ENCODE measurements around the gene PRKCA. TPM values are rescaled to one million over a fixed set of nuclear protein-coding genes. Genes with fewer than 3 reads are reported as not detected.
"Not testable (repeated sequence)": the region's sequence is repeated elsewhere in the genome, so short reads cannot be mapped to it uniquely, and the experiment has no call there.

Gene PRKCA
- total RNA-seq, 1 experiment from 2014 or later = 28.6 TPM

DNA sequence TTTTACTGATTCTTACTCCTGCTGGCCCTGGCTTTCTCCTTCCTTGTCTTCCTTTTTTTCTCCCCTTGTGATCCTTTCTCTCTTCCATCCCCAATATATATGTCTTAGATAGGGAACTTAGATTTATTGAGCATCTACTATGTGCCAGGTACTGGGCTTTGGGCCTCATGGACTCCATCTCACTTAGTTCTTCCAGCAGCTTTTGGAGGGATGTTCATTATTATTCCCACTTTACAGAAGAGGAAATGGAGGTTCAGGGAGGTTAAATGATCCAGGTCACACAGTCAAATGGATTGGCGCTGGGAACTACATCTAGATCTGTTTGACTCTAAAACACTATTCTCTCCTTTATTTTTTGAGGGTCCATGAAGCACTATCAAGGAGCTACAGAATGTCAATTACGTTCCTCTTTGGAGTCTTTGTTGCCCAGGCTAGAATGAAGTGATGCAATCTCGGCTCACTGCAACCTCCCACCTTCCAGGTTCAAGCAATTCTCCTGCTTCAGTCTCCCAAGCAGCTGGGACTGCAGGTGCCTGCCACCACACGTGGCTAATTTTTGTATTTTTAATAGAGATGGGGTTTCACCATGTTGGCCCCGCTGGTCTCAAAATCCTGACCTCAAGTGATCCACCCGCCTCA lies 19.0 kb upstream of the PRKCA start:
- in situ Hi-C loops (cut with HindIII; ENCODE audit: low pct_unique_long_range_greater_than_20kb, low sequenced_read_pairs) = no loop called here

DNA sequence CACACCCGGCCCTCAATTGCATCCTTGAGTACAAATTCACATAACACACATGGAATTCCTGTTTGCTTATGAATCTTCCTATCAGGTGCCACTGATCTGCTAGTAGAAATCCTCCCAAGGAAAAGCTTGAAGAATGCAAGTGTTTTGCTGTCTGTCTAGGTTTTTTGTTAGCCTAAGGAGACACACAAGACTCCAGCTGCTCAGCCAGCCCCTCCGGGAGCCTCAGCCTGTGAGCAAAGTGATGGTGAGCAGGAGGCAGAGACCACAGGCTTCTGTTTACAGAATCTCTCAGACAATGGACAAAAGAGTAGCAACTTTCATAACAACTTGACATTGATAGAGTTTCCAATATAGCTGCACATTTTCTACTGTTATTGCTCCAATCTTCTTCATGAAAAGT lies 18.4 kb upstream of the PRKCA start:
- no peak for DNase-seq (ENCODE audit: low read depth)
- in situ Hi-C loops (cut with HindIII; ENCODE audit: low pct_unique_long_range_greater_than_20kb, low sequenced_read_pairs) = no loop called here

More for the DNA sequence above, 19.0 kb upstream of the PRKCA start:
- DNase-seq (ENCODE audit: low read depth) = no peak

DNA sequence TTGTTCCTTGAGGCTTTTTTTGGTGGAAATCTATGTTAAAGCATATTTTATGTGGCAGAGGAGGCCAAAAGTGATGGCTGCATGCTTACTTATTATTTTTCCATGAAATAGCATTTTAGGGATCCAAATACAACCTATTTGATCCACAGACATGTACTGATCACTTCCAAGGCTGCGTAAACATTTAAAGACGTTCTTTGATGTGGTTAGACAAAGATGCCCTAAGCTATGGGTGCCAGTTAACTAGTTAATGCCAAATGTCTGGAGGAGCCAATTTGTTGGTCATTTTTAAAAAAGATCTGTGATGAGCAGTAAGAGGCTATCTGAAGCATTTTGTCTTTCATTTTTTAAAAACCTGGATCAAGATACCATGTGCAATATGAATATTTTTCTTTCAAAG lies 17.3 kb upstream of the PRKCA start:
- in situ Hi-C loops (cut with HindIII; ENCODE audit: low pct_unique_long_range_greater_than_20kb, low sequenced_read_pairs) = no loop called here
- no peak for DNase-seq (ENCODE audit: low read depth)

DNA sequence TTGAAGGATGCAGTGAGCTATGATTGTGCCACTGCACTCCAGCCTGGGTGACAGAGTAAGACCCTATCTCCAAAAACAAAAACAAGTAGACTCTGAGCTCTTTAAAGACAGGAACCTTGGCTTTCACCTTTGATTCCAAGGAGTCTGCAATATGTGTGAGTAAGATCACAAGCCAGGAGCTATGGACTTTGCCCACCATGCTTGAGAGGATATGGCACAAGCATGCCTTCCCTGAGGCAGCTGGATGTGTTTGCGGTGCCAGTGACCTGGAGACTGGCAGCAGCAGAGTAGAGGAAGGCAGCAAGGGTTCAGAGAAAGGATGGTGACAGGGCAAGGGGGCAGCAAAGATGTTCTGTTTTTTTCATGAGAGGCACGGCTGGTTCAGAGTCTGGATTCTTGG lies 14.5 kb upstream of the PRKCA start:
- peak; percentile 85 for DNase-seq (ENCODE audit: low read depth)
- in situ Hi-C loops (cut with HindIII; ENCODE audit: low pct_unique_long_range_greater_than_20kb, low sequenced_read_pairs) = no loop called here

DNA sequence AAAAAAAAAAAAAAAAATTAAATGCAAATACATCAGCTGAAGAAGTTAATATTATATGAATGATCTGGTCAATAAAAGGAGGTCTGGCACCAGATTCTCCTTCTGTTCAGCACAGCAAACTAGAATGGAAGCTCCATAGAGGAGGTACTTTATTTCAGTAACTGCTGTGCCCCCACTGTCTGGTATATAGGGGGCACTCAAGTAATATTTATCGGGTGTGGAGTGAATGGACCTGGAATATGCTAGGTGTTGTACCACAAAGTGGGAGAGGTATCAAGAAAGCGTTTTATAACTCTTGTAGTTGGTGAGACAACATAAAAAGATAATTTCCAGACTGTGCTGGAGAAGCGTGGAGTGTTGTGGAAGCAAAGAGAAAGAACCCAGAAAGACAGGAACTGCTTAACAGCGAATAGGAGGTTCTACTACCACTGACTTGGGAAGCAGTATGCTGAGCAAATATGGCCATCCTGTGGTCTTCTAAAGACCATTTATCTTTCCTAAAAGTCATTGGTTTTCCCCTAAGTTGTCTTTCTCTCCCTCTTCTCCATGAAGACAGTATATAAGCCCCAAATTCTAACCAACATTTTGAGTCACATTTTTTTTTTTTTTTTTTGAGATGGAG lies 12.2 kb upstream of the PRKCA start:
- no peak for DNase-seq (ENCODE audit: low read depth)
- in situ Hi-C loops (cut with HindIII; ENCODE audit: low pct_unique_long_range_greater_than_20kb, low sequenced_read_pairs) = no loop called here

DNA sequence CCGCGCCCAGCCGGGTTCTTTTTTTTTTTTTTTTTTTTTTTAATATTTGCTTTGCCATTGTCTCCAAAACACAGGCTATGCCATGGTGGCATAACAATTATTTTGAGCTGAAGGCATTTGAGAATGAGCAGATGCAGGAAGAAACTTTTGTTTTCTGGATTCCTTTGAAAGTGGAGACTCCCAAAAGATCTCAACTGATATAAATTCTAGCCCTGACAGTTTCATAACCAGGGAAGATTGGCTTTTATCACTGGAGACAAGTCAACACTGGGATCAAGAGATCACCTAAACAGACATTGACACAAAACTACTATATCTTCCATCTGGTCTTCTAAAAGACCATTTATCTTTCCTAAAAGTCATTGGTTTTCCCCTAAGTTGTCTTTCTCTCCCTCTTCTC lies 10.1 kb upstream of the PRKCA start:
- in situ Hi-C loops (cut with HindIII; ENCODE audit: low pct_unique_long_range_greater_than_20kb, low sequenced_read_pairs) = no loop called here
- no peak for DNase-seq (ENCODE audit: low read depth)

DNA sequence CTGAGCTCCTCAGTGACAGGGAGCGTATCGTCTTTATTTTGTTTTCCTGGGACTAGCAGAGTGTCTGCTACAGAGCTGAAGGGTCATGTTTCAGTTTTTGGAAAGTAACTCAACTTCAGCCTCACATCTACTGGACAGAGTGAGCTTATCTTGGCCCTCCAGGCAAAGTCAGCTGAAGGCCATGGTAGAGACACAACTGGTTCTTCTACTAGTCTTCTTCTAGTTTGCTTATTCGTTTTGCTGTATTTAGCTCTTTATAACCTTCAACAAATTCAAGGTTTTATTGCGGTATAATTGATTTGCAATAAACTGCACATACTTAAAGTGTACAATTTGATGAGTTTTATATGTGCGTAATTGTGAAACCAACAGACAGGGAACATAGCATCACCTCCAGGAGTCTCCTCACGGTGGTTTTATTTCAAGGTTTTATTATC lies 6.1 kb upstream of the PRKCA start:
- no peak for DNase-seq (ENCODE audit: low read depth)
- in situ Hi-C loops (cut with HindIII; ENCODE audit: low pct_unique_long_range_greater_than_20kb, low sequenced_read_pairs) = no loop called here

DNA sequence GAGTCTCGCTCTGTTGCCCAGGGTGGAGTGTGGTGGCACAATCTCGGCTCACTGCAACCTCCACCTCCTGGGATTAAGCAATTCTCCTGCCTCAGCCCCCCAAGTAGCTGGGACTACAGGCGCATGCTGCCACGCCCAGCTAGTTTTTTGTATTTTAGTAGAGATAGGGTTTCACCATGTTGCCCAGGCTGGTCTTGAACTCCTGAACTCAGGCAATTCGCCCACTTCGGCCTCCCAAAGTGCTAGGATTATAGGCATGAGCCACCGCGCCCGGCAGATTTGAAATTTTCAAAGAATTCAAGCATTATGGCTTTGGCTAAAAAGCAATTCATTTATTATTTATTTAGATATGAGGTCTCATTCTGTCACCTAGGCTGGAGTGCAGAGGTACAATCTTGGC lies 5.0 kb upstream of the PRKCA start:
- in situ Hi-C loops (cut with HindIII; ENCODE audit: low pct_unique_long_range_greater_than_20kb, low sequenced_read_pairs); DNase-seq (ENCODE audit: low read depth): not testable (repeated sequence)

DNA sequence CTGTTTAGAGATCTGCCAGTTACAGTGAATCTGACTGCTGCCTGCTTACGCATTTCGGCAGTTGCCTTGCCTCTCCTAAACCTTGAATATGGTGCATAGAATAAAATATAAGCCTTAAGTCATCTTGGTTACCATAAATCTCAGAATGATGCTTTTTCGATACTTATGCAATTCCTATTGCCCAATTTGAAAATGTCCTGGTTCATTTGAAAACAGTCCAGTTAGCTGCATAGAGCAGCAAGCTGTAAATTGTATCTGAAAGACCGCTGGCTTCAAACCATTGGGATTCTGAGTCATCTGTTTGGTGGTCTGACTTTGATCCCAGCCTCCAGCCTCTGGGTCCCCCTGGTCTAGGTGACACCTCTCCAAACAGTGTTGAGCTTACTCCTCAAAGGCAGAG lies 2.7 kb upstream of the PRKCA start:
- no peak for DNase-seq (ENCODE audit: low read depth)
- in situ Hi-C loops (cut with HindIII; ENCODE audit: low pct_unique_long_range_greater_than_20kb, low sequenced_read_pairs) = no loop called here

DNA sequence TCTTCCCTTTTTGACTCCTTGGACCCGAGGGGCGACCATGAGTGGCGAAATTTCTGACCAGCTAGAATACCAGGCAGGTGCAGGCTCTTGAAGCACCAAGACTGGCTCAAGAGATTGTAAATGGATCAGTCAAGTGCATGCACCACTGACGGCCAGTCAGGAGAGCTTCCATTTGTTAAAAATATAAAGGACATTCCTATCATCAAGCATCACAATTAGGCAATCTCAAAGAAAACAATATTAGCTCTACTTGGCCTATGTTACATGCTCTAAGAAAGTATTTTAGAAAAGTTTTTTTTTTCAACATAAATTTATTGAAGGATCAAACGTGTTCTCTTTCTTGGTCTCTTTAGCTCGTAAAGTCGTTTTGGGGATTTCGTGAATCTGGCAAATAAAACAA lies 1.5 kb upstream of the PRKCA start:
- in situ Hi-C loops (cut with HindIII; ENCODE audit: low pct_unique_long_range_greater_than_20kb, low sequenced_read_pairs) = no loop called here

DNA sequence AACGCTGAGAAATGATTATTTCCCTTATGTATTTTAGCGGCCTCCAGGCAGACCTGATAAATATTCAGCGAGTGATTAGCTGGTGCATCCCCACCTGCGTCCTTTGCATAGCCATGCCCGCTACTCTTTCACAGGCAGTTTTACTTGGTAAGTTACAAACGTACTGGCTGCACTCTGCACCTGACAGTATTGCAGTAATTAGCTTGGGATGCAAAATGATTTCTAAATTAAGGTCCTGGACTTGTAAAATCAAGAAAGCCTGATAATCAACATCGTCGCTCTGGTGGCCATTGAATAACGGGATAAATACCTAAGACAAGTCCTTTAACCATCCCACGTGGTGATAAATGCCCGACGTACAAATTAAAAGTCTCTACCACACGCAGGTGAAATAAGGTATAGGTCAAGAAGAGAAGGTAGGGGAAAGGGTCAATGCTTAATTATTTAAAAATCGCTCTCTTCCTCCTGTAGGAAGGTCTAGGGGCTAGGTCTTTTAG lies 998 bp upstream of the PRKCA start:
- DNase-seq (ENCODE audit: low read depth) = no peak
- in situ Hi-C loops (cut with HindIII; ENCODE audit: low pct_unique_long_range_greater_than_20kb, low sequenced_read_pairs) = no loop called here

More for the DNA sequence above, 1.5 kb upstream of the PRKCA start:
- DNase-seq (ENCODE audit: low read depth) = no peak

DNA sequence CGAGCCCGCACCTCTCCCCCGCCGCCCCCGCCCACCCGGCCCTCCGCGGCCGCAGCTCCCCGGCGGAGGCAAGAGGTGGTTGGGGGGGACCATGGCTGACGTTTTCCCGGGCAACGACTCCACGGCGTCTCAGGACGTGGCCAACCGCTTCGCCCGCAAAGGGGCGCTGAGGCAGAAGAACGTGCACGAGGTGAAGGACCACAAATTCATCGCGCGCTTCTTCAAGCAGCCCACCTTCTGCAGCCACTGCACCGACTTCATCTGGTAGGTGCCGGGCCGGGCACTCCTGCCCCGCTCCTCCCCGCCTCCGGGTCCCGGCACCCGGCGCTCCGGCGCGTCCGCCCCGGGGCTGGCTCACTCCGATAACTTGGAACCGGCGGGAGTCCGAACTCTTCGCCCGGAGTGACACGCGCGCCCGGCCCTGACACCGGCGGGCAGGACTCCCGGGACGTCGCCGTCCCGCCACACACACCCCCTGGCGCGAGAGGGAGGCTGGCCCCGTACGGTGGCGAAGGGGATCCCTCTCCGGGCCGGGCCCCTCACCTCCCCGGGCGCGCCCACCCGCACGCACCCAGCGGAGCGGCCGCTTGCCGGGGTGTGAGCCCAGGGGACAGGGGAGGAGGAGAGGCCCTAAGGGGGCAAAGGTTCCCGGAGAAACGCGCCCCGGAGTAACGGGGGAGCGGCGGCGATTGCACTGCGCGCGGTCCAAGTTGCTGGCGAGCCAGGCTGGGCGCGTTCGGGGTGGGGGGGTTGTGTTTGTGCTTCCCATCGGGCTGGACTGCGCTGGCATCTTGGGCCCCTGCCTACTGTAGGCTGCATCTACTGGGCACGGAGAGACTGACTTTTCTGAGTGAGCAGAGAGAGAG lies 581 bp downstream of the PRKCA start:
- DNase-seq (ENCODE audit: low read depth) = peak; percentile 61
- in situ Hi-C loops (cut with HindIII; ENCODE audit: low pct_unique_long_range_greater_than_20kb, low sequenced_read_pairs) = no loop called here

DNA sequence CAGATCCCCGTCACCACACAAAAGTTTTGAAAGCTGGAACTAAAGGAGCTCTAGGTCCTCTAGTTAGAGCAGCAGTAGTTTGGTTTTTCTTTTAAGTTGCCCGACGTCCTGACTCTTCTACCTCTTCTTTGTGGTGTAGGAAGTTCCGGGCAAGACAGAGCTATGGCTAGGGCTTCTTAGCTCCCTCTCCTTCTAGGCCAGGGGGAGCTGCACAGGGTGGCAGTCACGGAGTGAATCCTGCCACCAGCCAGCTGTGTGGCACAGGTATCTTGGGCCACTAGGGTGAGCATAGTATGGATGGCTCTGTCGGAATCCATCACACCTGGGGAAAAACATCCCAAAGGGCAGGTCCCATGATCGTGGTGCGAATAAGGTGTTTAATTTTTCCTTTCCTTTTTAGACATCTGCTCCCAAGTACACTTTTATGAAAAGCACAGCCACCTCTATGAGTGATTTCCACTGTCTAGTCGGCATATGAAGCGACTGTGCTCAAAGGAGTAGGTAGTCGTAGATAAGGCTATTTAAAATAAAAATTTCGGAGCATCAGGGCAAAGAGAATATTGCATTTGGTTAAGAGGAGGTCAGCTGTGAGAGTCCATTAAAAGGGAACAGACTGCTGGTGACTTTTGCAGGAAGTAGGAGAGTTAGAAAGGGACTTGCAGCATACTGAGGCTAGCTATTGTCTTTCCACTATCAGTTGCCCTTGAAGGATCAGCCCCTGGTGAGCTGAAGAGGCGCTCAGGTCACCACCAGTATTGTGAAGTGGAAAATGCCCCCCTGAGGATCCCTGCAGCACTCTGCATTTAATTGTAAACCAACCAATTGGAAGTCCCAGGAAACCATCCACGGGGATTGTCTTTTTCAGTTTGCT lies 2.1 kb downstream of the PRKCA start:
- in situ Hi-C loops (cut with HindIII; ENCODE audit: low pct_unique_long_range_greater_than_20kb, low sequenced_read_pairs) = no loop called here
- peak; percentile 65 for DNase-seq (ENCODE audit: low read depth)

DNA sequence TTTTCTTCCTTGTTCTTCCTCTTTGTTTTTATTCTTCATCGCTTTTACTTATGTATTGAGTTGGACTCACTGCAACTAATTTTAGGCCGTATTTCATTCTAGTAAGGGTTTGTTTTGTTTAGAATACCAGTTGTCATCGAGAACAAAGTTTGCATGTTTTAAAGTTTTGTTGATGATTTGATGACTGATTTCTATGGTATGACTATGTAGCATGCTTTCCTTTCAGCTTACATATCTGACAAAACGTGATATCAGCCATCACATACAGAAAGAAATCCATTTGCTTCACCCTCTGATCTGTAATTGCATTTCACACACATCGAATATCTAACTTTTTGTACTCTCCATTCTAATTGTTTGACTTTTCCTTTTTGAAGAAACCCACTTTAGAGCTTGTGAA lies 4.0 kb downstream of the PRKCA start:
- in situ Hi-C loops (cut with HindIII; ENCODE audit: low pct_unique_long_range_greater_than_20kb, low sequenced_read_pairs) = no loop called here
- DNase-seq (ENCODE audit: low read depth) = no peak

DNA sequence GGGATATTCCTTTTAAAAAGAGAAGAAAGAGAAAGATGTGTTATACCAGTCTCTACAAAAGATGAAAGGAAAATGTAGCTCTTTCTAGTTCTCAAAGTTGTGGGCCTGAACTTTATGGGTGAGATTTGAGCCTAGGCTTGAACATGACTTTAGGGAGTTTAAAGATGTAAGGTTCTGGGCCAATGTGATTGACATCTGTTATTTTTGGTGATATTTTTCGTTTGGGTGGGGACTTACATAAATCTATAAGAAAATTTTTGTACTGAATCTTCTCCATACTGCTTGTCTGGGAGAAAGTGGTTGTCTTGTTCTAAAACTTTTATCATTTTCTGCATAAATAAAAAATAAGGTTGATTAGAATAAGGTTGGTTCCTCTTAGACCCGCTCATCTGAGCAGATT lies 4.8 kb downstream of the PRKCA start:
- in situ Hi-C loops (cut with HindIII; ENCODE audit: low pct_unique_long_range_greater_than_20kb, low sequenced_read_pairs) = no loop called here

DNA sequence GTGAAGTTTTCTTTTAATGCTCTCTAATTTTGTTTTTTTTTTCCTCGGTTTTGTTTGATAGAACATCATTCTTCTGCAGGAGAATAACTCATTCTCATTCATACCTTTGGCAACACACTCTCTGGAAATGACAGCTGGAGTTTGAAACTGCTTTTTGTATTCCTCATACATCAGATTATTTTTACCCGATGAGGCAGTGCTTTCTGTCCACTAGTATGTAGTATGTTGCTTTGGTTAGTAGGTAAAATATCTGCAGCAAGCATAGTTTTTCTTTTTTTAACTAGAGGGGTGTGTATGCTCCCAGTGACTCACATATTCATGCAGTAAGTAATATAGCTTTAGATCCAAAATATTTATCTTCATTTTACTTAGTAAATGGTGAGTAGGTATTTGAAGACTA lies 6.4 kb downstream of the PRKCA start:
- in situ Hi-C loops (cut with HindIII; ENCODE audit: low pct_unique_long_range_greater_than_20kb, low sequenced_read_pairs) = no loop called here

More for the DNA sequence above, 4.8 kb downstream of the PRKCA start:
- no peak for DNase-seq (ENCODE audit: low read depth)

DNA sequence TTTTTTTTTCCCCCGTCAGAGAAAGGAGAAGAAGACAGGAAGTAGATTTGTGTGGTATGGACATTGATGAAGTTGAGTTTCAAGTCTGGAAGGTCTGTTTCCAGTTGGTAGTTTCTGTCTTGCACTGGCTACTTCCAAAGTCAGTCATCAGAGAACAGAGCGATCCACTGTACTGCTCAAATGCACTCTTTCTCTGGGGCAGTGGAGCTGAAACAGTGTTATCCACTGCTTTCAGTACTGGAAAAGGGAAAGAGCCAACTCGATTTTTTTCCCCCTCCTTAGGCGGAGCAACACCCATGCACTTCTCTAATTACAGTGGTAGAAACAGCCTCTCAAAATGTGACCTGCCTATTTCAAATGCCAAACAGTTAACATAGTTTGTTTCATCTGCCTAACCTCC lies 7.4 kb downstream of the PRKCA start:
- DNase-seq (ENCODE audit: low read depth) = no peak
- in situ Hi-C loops (cut with HindIII; ENCODE audit: low pct_unique_long_range_greater_than_20kb, low sequenced_read_pairs) = no loop called here

More for the DNA sequence above, 6.4 kb downstream of the PRKCA start:
- DNase-seq (ENCODE audit: low read depth) = no peak

DNA sequence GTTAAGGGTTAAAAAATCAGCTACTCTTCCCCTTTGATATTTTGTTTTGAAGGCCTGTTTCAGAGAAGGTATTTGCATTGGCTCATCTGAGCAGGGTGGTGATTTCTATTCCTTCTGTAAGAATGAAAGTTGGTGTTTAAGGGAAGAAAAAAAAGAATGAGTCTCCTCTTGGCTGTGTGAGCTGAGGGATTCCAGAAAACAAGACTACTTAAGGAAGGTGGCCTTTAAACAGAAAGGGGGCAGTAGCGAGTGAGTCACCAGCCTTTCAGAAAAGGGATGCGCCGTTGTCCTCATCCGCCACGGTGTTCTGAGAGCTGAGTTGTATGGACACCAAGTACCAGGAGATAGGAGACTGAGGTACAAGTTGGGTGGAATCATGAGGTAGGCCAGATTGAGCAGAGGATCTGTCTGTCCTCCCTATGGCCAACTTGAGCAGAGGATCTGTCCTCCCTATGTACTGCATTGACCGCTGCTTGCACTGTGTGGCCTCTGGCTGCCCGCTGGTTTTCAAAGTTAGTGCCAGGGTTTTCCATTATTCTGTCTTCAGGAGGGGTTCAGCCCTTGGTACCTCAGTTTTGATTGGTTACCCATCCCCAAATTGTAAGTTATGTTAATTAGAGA lies 8.2 kb downstream of the PRKCA start:
- in situ Hi-C loops (cut with HindIII; ENCODE audit: low pct_unique_long_range_greater_than_20kb, low sequenced_read_pairs) = no loop called here
- DNase-seq (ENCODE audit: low read depth) = no peak
